GM21529 (cell line): Measurements from ENCODE around the gene DOK1.

Experiments
- ATAC-seq: cut with Tn5 transposase; IDR thresholded peaks from one replicate; pipeline ENCODE4 v1.9.1; 2021; ENCODE audit not compliant: unreplicated experiment

The DOK1 gene

DNA sequence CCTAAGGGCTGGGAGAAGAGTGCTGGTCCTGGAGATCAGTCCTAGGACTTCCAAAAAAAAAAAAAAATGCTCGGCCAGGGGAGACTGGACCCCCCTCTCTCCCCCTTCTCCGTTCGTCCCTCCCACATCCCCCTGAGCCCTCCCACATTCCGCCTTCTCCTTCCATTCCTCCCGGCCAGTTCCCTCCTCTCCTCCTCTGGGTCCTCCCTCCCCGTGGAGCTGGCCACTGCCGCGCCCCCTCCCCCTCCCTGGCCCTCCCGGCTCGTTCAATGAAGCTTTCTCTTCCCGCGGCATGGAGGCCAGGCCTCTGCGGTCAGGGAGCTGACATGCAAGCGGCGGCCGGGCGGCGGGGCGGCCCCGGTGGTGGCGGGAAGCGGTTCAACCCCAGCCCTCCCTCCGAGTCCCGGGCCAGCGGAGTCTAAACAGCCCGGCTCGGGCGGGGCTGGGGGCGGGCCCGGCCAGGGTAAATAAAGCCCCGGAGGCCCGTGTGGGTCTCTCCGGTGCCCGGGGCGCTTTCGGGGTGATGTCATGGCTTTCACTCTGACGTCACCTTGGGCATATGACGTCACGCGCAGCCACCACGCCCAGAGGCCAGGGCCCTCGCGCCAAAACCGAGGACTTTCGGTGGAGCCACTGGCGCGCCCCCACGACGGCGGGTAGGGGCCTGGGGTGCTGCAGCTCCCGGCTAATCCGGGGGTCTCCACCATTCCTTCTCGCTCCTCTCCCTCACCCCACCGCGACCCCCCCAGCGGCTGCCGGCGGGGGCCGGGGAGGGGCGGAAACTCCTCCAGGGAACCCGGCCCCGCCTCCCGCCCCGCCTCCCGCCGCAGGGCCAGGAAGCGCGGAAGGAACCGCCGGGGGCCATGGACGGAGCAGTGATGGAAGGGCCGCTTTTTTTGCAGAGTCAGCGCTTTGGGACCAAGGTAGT, at the start of gene DOK1, which contains the start of gene LOXL3:
Gene DOK1 (plus strand): TSS at position 829 of the 928 bp plus-strand sequence. CDS start 35 bp downstream, at position 864.
Gene LOXL3 (minus strand): TSS at position 51 of the 928 bp plus-strand sequence. CDS start 1,308 bp downstream, outside the sequence.
- peak; percentile 46 for ATAC-seq

DNA sequence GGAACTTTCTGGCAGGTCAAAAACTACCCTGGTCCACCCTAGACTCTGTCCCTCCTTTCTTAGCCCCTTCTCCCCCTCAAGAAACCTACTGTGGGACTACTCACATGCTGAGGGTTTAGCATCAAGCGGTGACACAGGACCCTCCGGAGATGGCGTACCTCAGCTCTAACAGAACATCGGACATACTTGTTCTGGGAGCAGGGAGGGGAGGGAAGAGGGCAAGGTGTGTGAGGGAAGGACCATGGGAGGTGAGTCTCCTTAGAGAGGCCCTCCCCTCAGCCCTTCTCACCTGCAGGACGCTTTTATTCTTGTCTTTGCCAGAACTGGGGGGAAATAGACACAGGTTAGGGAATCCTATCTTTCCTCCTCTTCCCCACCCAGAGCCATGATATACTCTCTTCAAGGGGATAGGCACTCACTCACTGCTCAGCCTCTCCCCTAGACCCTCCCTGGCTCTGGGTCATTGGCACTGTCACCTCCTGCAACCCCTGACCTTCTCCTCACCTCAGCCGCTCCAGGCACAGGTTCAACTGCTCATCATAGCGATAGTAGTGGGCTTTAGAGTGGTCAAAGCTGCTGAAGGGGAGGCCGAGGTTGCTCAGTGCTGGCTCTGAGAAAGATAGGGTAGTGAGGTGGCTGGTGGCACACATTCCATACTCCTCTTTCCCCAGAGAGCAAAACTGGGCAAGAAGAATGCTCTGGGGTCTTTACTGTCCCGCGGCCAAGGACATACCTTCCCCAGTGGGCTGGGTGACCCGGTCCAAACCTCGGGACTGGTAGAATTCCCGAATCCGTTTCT, 48.9 kb upstream of the DOK1 start:
- no peak for ATAC-seq

- ATAC-seq = peak; percentile 91
Observed at GRCh38 chr2:74507145-74507925, 47.2 kb upstream of the DOK1 start, which contains the start of gene PCGF1. PCGF1 (minus strand) TSS chr2:74507695; CDS start chr2:74507668, 27 bp downstream.

- peak; percentile 6 for ATAC-seq
Observed at GRCh38 chr2:74507926-74508520, 46.5 kb upstream of the DOK1 start.

- ATAC-seq = no peak
Observed at GRCh38 chr2:74510272-74510671, 44.2 kb upstream of the DOK1 start.

DNA sequence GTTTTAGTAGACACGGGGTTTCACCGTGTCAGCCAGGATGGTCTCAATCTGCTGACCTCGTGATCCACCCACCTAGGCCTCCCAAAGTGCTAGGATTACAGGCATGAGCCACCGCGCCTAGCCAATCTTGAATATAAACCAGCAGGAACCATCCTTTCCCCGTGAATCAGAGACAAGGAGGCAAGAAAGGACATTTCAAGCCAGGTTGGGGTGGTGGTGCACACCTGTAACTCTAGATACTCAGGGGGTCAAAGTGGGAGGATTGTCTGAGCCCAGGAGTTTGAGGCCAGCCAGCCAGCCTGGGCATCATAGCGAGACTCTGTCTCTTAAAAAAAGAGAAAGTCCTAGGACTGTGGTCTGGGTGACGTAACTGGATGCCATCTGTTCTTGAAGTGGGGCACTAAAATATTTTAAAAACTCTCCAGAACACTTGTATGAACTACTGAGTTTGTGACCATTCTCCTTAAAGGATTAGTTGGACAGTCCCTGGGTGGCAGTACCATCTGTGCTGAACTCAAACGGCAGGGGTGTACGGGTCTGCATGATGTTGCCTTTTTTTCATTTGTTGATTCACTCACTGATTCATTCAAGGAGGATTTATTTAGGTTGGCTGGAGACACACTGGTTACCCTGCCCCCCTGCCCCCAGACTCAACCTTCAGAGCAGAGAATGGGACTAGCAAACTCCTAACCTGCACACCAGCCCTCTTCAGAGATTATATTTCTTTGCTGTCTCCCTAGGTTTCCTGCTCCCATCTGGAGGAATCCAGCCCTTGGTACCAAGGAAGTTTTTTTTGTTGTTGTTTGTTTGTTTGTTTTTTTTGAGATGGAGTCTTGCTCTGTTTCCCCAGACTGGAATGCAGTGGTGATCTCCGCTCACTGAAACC, 43.2 kb upstream of the DOK1 start:
- ATAC-seq = no peak

DNA sequence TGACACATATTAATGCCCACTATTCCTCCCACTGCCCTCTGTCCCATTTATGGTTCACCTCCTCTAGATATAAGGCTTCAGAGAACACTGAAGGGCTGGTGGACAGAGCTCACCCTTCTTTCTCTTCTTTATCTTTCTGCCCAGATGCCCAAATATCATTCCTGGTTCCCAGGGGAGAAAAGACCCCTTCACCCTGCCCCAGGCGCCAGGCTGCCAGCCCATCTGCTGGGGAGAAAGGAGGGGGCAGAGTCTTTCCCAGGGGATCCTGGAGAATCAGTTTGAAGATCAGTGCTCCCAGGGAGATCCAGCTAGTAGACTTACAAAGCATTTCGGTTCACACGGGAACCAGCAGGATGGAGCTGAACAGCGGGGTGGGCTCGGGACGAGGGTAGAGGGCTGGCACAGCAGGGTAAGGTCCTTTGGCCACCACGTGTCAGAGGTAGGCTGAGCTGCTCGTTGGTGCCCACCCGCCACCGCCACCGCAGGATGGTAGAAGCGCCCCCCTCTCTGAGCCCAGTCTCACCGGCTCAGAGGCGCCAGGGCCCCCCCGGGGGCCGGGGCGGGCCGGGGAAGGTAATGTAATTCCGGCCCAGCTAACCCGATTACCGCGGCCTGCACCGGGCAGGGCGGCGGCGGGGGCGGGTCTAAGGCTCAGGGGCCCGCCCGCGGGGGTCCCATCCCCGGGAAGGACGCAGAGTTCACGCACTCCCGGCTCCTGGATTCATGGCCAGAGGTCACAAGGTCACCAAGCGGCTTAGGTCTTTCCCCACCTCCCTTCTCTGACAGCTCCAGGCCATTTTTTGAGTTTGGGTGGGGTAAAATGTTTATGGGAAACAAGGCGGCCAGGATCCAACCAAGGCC, 41.5 kb upstream of the DOK1 start:
- ATAC-seq = no peak

DNA sequence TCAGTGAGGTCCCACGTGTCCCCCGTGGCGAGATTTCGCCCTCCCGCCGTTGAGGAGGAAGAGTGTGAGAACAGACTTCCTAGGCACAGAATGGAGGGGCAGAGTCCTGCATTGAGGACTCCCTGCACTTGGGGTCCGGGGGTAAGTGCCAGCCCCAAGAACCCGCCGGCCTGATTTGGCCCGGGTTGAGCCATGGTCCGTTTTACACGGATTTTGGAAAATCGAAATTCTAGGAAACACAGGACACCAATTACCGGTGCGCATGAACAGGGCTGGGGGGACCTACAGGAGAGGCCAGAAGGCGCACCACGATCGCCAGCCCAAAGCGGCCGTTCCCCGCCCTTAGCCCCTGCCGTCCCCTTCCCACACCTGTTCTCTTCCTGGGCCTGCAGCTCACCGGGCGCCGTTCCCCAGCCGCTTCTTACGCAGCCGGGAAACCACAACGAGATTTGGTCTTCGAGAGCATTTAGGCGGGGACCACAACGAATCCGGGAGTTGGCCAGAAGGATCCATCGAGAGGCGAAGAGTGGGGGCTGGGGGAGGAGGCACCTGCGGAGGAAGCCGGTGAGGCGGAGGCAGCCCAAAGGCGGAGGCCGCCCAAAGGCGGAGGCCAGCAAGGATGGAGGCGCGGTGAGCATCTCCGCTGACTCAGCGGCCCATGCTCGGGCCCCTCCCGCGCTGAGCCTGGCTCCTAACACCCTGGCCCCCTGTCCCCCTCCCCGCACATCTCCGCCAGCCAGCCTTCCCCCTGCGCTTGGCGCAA, 40.7 kb upstream of the DOK1 start:
- no peak for ATAC-seq

DNA sequence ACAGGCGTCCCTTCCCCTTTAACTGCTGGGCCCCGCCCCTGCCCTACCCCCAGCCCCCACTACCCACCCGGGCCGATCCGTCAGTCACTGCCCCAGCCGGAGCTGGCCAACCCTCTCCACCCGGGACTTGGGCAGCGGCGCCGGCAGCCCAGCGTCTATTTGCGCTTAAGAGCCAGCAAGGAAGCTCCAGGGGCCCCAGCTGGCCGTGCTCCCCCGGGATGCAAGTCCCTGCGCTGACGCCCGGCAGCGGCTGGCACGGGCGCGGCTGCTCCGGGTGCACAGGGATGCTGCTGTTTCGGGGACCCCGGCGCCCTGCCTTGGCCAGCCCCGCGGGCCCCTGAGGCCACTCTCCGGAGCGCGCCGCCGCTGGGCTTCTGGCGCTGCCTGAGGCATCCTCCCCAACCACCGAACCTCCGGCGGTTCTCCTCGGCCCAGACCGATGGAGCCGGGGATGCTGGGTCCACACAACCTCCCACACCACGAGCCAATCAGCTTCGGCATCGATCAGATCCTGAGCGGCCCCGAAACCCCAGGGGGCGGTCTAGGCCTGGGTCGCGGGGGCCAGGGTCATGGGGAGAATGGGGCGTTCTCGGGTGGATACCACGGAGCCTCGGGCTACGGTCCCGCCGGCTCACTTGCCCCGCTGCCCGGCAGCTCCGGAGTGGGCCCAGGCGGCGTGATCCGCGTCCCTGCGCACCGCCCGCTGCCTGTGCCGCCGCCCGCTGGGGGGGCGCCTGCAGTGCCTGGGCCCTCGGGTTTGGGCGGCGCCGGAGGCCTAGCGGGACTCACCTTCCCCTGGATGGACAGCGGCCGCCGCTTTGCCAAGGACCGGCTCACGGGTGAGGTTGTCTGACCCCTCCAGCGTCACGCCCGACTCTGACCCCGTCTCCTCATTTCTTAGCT, 39.9 kb upstream of the DOK1 start, which contains the start of gene TLX2:
Gene TLX2 (plus strand): TSS at position 83 of the 903 bp plus-strand sequence. CDS start 357 bp downstream, at position 440.
- ATAC-seq = no peak

DNA sequence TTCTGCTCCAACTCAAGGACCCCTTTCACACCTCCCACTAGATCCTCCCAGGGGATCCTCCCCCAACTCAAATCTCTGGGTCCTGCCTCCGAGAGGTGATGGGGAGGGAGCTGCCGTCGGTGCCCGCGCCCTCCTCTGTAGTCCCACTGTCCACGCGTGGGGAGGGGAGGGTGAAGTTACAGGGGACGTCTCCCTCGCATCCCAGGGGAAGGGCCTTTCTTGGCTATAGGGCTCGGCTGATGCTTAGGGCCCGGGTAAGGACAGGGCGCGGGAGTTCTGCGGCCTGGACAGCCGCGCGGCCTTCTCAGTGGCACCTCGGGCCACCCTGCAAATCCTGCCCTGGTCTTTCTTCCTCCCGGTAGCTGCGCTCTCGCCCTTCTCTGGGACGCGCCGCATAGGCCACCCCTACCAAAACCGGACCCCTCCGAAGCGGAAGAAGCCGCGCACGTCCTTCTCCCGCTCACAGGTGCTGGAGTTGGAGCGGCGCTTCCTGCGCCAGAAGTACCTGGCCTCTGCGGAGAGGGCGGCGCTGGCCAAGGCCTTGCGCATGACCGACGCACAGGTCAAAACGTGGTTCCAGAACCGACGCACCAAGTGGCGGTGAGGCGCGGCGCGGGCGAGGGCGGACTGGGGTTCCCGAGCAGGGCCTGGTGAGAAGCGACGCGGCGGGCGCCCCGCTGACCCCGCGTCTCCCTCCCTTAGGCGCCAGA, 39.1 kb upstream of the DOK1 start:
- no peak for ATAC-seq

DNA sequence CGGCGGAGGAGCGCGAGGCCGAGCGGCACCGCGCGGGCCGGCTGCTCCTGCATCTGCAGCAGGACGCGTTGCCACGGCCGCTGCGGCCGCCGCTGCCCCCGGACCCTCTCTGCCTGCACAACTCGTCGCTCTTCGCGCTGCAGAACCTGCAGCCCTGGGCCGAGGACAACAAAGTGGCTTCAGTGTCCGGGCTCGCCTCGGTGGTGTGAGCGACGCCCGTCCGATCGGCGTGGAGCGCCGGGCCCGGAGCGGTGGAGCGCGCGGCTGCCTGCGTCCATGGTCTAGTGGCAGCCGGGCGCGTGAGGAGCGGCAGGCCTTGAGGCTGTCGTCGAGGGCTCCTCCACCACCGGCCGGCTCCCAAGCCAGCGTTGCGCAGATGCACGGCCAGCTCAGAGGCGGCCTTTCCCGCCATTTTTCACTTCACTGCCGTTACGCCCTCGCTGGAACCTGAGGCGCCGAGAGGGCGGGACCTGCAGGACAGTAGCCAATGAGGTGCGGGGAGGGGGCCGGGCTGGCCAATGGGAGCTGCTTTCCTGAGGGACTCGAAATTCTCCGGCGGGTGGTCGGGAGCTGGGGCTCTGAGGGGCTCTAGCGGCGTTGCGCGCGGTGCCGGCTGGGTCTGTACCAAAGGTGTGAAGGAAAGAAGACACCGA, 38.4 kb upstream of the DOK1 start:
- ATAC-seq = peak; percentile 46

- ATAC-seq = no peak
Observed at GRCh38 chr2:74516650-74517049, 37.9 kb upstream of the DOK1 start.

GRCh38 chr2:74522516-74522915, 32.0 kb upstream of the DOK1 start:
- no peak for ATAC-seq

- no peak for ATAC-seq
Observed at GRCh38 chr2:74524005-74524404, 30.5 kb upstream of the DOK1 start.

DNA sequence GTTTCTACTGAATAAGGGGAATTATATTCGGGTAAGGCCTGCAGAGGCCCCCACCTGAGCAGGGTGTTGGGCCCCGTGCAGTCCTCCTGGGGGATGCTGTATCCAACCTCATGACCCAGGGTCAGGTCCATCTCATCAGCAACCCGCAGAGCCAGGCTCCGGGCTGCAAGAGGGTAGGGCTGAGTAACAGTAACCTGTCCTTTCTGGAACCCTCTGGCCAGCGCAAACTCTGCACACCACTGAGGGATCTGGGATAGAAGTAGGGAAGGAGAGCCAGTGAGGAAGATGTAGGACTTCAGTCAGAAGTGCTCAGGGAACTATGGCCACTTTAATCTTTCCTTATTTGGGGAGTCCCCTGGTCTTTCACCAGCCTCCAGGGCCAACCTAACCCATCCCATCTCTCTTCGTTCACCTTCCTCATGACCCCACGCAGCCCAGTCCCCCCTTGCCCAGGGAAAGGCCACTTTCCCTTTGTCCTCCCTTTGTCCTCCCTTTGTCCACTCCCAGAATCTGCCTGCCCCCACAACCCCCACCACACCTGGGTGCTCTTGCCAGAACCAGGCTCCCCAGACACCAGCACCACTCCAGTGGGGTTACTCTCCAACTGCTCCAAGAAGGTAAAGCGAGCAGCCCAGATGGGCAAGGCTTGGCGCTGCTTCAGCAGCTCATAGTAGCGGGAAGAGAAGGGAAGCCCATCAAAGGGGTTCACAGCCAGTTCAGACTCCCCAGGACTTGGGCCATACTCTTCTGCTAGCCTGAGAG, 29.4 kb upstream of the DOK1 start:
- ATAC-seq = no peak
